Epithelial cell of proximal tubule (primary cell): ENCODE results near the gene MCTP2. TPM values are rescaled to one million over a fixed set of nuclear protein-coding genes. Genes with fewer than 3 reads are reported as not detected.

ENCODE experiments used
- DNase-seq: peaks from one replicate; pipeline ENCODE4 v3.0.0-alpha.2; 2011; ENCODE audit warnings: low read depth
- H3K4me3 ChIP-seq: 2 replicates; pipeline ENCODE4 v1.5.1; 2011; ENCODE audit warnings: low read depth, mild to moderate bottlenecking, low read length
- CTCF ChIP-seq: conservative IDR thresholded peaks from 2 replicates; pipeline ENCODE4 v1.5.1; 2012; ENCODE audit warnings: low read depth, mild to moderate bottlenecking, low read length
- total RNA-seq: library from RNA; depleted of rRNA; stranded (reverse); fragments of >200 nt; gene quantifications from 2 replicates; pipeline ENCODE4 v1.2.3, GENCODE V29; 2015

The MCTP2 gene
- total RNA-seq, 1 donor from 2014 or later, result 7.5 TPM

- no peak for TF ChIP-seq CTCF
- H3K4me3 ChIP-seq, result no peak overlapping the region
- no peak for DNase-seq
These were observed 123.3 kb downstream of the MCTP2 start for GRCh38 chr15:94354655-94355054.

GRCh38 chr15:94359716-94360115, 128.4 kb downstream of the MCTP2 start:
- no peak for TF ChIP-seq CTCF
- H3K4me3 ChIP-seq, result no peak overlapping the region
- no peak for DNase-seq

- no peak for TF ChIP-seq CTCF
- no peak for DNase-seq
- H3K4me3 ChIP-seq, result no peak overlapping the region
These were observed 128.9 kb downstream of the MCTP2 start for GRCh38 chr15:94360251-94360685.

GRCh38 chr15:94362385-94363092, 131.2 kb downstream of the MCTP2 start:
- no peak overlapping the region for H3K4me3 ChIP-seq
- no peak for TF ChIP-seq CTCF
- no peak for DNase-seq

GRCh38 chr15:94363382-94363781, 132.0 kb downstream of the MCTP2 start:
- H3K4me3 ChIP-seq, result no peak overlapping the region
- no peak for DNase-seq
- TF ChIP-seq CTCF, result no peak

- TF ChIP-seq CTCF, result no peak
- DNase-seq, result no peak
- no peak overlapping the region for H3K4me3 ChIP-seq
These were observed 135.4 kb downstream of the MCTP2 start for GRCh38 chr15:94366781-94367180.

GRCh38 chr15:94367726-94368535, 136.6 kb downstream of the MCTP2 start:
- no peak overlapping the region for H3K4me3 ChIP-seq
- DNase-seq, result no peak
- TF ChIP-seq CTCF, result no peak
